Stimulated activated naive CD8-positive, alpha-beta T cell treated with anti-CD3 and anti-CD28 coated beads, Interleukin-15, Interleukin-2, amounts not matched to agents 100 U/mL and 50 U/mL, for 24 hours (primary cell): ENCODE measurements around the gene FIBIN.

Experiments used
- ATAC-seq: fragments of 150-1000 bp; cut with Tn5 transposase; one replicate; pipeline ENCODE4 v1.10.0; 2021
- DNase-seq: peaks from one replicate; pipeline ENCODE4 v3.0.0; 2021

FIBIN gene

DNA sequence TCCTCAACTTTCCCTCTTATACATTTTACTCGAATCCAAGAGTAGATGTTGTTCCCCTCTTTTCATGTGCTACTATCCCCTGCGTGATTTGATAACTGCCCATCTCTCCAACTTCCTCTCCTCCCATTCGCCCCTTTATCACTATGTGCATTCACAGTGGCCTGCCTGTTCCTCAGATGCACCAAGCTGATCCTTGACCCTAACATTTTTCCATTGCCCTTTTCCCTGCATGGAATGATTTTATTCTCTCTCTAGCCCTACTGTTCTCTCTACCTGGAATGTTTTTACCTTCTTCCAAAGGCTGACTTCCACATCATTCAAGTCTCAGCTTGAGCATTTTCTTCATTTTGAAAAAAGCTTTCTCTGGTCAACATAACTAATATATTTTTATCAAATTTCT lies 31.0 kb downstream of the FIBIN start:
- no peak for DNase-seq

DNA sequence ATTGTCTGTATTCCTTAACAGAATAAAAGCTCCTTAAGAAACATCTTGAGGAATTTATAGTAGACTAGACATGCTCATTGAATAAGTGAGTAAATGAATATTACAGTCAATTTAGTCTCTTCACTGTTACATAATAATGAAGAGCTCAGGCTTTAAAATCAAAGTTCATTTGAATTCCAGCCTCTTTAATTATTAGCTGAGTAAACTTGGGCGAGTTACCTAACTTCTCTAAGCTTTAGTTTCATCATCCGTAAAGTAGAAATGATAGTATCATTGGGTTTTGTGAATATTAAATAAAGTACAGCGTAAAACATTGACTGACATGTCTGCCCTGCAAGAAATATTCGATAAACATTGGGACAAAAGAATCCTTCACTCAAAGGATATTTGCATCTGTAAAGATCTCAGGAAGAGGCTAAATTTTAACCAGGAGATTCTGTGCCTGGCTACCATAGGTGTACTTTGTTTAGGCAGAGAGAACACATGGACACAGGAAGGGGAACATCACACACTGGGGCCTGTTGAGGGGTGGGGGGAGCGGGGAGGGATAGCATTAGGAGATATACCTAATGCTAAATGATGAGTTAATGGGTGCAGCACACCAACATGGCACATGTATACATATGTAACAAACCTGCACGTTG lies 31.5 kb downstream of the FIBIN start:
- no peak for ATAC-seq
- DNase-seq = no peak

More for the DNA sequence above, 31.0 kb downstream of the FIBIN start:
- ATAC-seq = no peak

DNA sequence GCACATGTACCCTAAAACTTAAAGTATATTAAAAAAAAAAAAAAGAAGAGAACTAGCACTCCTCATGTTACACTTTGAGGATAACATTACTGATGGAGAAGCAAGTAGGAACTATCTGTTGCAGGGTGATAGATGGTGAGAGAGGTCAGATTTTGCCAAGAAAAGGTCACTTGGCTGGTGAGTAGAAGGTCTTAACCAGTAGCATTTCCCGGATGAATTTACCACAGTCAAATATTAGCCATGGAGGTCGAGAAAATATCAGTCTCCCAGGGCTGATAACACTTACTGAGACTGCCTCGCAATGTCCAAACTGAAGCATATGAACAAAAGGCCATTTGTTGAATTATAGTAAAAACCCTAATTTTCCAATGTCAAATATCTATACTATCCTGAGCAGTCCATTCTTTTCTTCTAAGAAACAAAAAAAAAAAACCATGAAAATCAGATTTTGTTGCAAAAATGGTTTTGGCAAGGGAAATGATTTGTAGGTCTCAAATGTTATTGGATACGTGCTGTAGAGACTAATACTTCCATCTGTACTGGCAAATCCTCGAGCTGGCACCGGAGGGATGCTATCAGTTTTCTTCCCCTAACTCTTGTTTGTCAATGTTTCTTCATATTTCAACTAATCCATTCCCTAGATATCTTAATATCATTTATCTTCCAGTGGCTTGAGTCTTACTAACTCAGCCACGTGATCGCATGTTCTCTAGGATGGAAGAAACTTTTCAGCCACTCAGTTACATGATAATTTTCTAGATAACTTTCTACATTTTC lies 32.2 kb downstream of the FIBIN start:
- DNase-seq (no peak), ATAC-seq (no peak)

DNA sequence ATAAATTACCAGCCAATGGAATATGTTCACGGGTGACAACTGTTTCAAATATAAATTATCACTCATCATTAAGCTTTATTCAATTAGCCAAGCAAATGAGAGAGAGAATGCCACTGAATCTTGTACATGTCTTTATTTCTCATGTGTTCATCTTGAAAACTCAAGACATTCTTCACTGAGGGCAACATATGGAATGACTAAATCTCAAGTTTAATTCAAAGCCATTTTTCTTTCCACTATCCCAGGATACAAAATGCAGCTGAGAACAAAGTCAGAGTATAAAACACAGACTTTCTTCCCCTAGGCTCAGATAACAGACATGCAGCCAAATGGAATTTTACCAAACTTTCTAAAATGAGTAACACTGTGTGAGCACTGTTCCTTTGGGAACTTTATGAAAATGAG lies 34.7 kb downstream of the FIBIN start:
- no peak for DNase-seq
- no peak for ATAC-seq

DNA sequence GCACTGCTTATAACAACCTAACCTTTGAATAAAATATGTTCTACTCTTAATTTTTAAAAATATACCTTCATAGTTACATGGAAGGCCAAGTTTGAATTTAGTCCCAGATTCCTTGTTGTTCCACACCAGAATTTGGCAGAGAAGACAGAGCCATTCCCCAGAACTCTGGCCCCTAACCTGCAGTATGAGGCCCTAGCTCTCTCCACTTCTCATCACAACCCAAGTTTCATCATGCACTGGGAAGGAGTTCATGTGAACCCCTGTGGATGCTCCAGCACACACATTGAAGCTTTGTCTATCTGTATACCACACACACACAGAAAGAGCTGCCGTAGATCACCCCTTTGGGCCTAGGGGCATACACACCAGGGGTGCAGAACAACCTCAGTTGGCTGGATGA lies 36.1 kb downstream of the FIBIN start:
- ATAC-seq (no peak), DNase-seq (no peak)

DNA sequence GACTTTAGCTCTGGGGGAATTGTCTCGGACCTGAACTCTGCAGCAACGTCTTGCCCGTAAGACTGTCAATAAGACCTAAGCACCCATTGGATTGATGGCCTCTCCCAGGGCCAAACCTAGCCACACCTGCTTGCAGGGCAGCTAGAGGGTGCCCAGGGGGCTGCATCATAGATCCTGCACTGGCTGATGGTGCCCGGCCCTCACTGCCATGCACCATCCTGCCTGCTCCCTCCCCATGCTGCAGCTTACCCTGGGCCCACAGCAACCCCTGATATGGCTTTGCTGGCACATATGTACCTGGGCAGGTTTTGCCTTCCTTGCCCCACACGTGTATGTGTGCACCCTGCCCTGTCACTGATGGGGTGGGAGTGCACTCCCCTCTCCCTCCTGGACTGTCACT lies 37.8 kb downstream of the FIBIN start:
- no peak for ATAC-seq
- DNase-seq = no peak

DNA sequence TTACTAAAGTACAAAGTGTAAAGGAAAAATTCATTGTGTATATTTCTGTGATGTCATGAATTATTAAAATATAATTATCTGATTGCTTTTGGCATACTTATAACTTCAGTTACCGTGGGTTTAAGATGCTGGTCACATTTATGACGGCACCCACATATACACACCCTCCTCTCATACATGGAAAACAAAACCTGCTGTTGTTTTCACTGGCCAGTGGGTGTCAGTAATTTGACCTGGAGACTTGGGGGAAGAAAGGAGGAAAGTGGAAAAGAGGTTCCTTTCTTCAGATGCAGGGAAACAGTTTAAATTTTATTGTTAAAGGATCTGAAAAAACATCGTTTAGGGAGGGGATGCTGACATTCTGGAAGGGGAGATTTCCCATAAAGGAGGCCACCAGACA lies 46.0 kb downstream of the FIBIN start:
- no peak for DNase-seq
- ATAC-seq = no peak

DNA sequence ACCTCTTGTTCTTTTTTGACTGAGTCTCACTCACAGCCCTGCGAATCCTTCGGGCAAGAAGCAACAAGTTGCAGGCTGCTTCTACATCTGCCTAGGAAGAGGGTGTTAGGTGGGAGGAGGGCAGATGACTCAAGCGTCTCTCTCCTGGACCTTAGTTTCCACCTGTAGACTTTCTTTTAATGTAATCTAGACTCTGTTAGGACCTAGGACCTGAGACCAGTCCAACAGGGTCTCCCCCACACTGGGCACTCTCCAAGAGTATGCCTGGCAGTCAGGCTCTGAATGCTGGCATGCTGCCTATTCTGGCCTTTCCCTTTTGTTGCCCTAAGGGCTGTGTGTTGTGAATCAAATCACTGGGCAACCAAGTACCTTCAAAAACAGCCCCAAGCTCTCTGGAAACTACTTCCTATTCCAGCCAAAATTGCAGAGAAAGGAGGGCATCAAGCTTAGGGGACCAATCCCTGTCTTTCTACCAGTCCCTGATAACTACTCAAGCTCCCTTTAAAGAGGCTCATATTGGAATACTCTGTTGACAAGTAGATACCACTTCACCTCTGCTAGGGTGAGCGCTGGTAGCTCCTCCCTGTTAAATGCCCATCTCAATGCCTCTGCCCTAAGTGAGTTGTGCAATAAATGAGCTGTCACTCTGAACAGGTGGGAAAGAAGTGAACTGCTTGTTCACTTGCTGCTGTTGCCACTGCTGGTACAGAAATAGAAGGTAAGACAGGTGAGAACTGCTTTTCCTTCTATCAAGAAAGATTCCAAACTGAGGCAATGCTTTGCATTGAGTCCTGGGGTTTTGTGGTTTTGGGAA lies 46.6 kb downstream of the FIBIN start, which contains the start of gene BBOX1:
Gene BBOX1, plus strand, starts transcription at position 514 of the 814 bp plus-strand sequence. CDS start 14,616 bp downstream, outside the sequence.
- ATAC-seq (no peak), DNase-seq (no peak)

DNA sequence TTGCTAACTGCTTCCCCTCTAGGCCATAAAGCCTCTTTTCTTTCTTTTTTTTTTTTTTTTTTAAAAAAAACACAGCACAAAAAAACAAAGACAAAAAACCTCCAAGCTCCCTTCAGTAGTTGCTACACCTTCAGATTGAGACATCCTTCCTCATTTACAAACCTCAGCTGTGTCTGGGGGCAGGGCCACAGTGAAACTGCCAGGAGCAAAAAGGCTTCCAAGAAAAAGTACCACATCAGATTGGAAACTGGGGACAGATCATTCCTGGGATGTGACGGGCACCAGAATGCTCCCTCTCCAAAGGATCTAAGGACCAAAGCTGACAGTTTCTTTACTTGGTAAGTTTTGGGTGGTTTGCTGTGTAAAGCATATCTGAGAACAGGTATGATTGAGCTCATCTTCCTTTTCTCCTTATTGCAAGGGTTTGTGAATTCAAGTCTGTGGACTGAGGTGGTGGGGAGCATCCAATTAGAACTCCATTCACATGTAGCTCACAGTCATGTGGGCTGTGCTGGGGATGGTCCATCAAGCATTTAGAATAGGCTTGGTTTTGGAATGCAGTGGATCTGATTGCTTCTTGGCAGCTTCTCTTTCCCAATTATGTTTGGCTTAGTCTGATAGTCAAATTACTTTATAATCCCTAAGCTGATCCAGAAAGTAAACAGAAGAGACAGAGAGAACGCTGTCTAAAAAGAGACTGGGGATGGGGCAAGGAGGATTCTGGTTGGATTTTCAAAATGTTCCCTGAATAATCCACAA lies 47.4 kb downstream of the FIBIN start:
- ATAC-seq = no peak
- no peak for DNase-seq
